T-helper 22 cell (primary cell): ENCODE results near the gene RSBN1L.

Experiments used
- DNase-seq: peaks from one replicate; pipeline ENCODE4 v3.0.0-alpha.2; 2020; ENCODE audit warnings: low read depth

The RSBN1L gene

GRCh38 chr7:77731716-77732115 is 35.5 kb downstream of the RSBN1L start:
- no peak for DNase-seq

GRCh38 chr7:77734659-77735421 is 38.6 kb downstream of the RSBN1L start:
- no peak for DNase-seq

- DNase-seq = no peak
Measured at GRCh38 chr7:77735457-77735856, 39.2 kb downstream of the RSBN1L start.

GRCh38 chr7:77736991-77737390 is 40.7 kb downstream of the RSBN1L start:
- DNase-seq = no peak

GRCh38 chr7:77738382-77738781 is 42.1 kb downstream of the RSBN1L start:
- no peak for DNase-seq

- no peak for DNase-seq
Measured at GRCh38 chr7:77738871-77739270, 42.6 kb downstream of the RSBN1L start.

- no peak for DNase-seq
Measured at GRCh38 chr7:77740257-77740656, 44.0 kb downstream of the RSBN1L start.

- no peak for DNase-seq
Measured at GRCh38 chr7:77743518-77743917, 47.3 kb downstream of the RSBN1L start.

GRCh38 chr7:77745746-77746145 is 49.5 kb downstream of the RSBN1L start:
- no peak for DNase-seq

GRCh38 chr7:77746164-77746823 is 50.0 kb downstream of the RSBN1L start:
- DNase-seq = no peak

GRCh38 chr7:77746824-77747165 is 50.5 kb downstream of the RSBN1L start:
- no peak for DNase-seq

GRCh38 chr7:77747178-77747577 is 50.9 kb downstream of the RSBN1L start:
- DNase-seq = no peak

GRCh38 chr7:77747718-77748117 is 51.5 kb downstream of the RSBN1L start:
- no peak for DNase-seq

GRCh38 chr7:77752016-77752415 is 55.8 kb downstream of the RSBN1L start:
- DNase-seq = no peak

GRCh38 chr7:77753173-77753572 is 56.9 kb downstream of the RSBN1L start:
- no peak for DNase-seq

- DNase-seq = no peak
Measured at GRCh38 chr7:77757589-77757988, 61.3 kb downstream of the RSBN1L start.

- DNase-seq = peak; percentile 30
Measured at GRCh38 chr7:77759294-77759889, 63.1 kb downstream of the RSBN1L start.

- DNase-seq = no peak
Measured at GRCh38 chr7:77760809-77761453, 64.7 kb downstream of the RSBN1L start.

GRCh38 chr7:77765481-77765880 is 69.2 kb downstream of the RSBN1L start:
- no peak for DNase-seq

GRCh38 chr7:77765906-77766800 is 69.9 kb downstream of the RSBN1L start:
- DNase-seq = no peak

GRCh38 chr7:77766801-77767605 is 70.7 kb downstream of the RSBN1L start:
- DNase-seq = no peak
